Stimulated activated CD8-positive, alpha-beta memory T cell treated with anti-CD3 and anti-CD28 coated beads, Interleukin-7, amount 100 ng/mL, for 1 hour (primary cell): ENCODE data around the gene ERVK3-1.
"Not testable (repeated sequence)": the region's sequence is repeated elsewhere in the genome, so short reads cannot be mapped to it uniquely, and the experiment has no call there.

Experiments used
- DNase-seq, 2 donors: peaks; one replicate each; pipeline ENCODE4 v3.0.0-alpha.2; 2020; ENCODE audit warnings: low read depth in 2 of 2

Gene ERVK3-1

GRCh38 chr19:58346961-58347929 lies 42.1 kb downstream of the ERVK3-1 start:
- peak; percentile 45 for DNase-seq

GRCh38 chr19:58348080-58348479 lies 42.9 kb downstream of the ERVK3-1 start:
- DNase-seq, result not testable (repeated sequence)

GRCh38 chr19:58349590-58349989 lies 44.4 kb downstream of the ERVK3-1 start:
- DNase-seq, result no peak

GRCh38 chr19:58350001-58350861 lies 45.1 kb downstream of the ERVK3-1 start:
- DNase-seq, result no peak

- DNase-seq, result no peak
Observed at GRCh38 chr19:58350871-58351557, 45.8 kb downstream of the ERVK3-1 start.

- DNase-seq, result no peak
Observed at GRCh38 chr19:58351558-58351878, 46.3 kb downstream of the ERVK3-1 start.

GRCh38 chr19:58351990-58352755 lies 47.0 kb downstream of the ERVK3-1 start:
- no peak for DNase-seq

GRCh38 chr19:58352760-58353671 lies 47.8 kb downstream of the ERVK3-1 start, which contains the start of gene A1BG:
A1BG (minus strand) TSS chr19:58353492; CDS start chr19:58353437, 55 bp downstream.
- DNase-seq, result no peak

- DNase-seq, result no peak
Observed at GRCh38 chr19:58353717-58354477, 48.7 kb downstream of the ERVK3-1 start.

- DNase-seq, result no peak
Observed at GRCh38 chr19:58354478-58355030, 49.4 kb downstream of the ERVK3-1 start.

GRCh38 chr19:58355215-58355796 lies 50.1 kb downstream of the ERVK3-1 start:
- DNase-seq, result no peak

GRCh38 chr19:58355908-58356765 lies 51.0 kb downstream of the ERVK3-1 start:
- no peak for DNase-seq

GRCh38 chr19:58356766-58357480 lies 51.7 kb downstream of the ERVK3-1 start:
- DNase-seq, result no peak

- DNase-seq, result no peak
Observed at GRCh38 chr19:58357481-58358145, 52.4 kb downstream of the ERVK3-1 start.

GRCh38 chr19:58361900-58362271 lies 56.7 kb downstream of the ERVK3-1 start:
- no peak for DNase-seq

- peak; percentile 90 to 96 for DNase-seq
Observed at GRCh38 chr19:58362272-58362994, 57.3 kb downstream of the ERVK3-1 start, which contains the start of gene ZNF497. ZNF497 (minus strand) TSS chr19:58362751; CDS start chr19:58357635, 5,116 bp downstream.
